ENCODE results near the gene PRKAG2.
"Not testable (repeated sequence)": the region's sequence is repeated elsewhere in the genome, so short reads cannot be mapped to it uniquely, and the experiment has no call there.

The PRKAG2 gene

GRCh38 chr7:151754142-151754590, 122.7 kb downstream of the PRKAG2 start:
- no peak overlapping the region for H3K27ac ChIP-seq
- H3K36me3 ChIP-seq (ENCODE audit: insufficient read depth): no peaks in the 10 kb centered on the region
- TF ChIP-seq CTCF (conservative IDR thresholded peaks at IDR 0.05; ENCODE audit: low read depth, low read length): peak; percentile 35
- H3K9ac ChIP-seq: no peak overlapping the region
- H4K20me1 ChIP-seq (ENCODE audit: insufficient read depth): no peaks in the 10 kb centered on the region
- H3K4me2 ChIP-seq: no peak overlapping the region
- no peaks in the 10 kb centered on the region for H3K4me1 ChIP-seq (ENCODE audit: low read depth, poor library complexity, severe bottlenecking)
- H3K79me2 ChIP-seq (ENCODE audit: insufficient read depth, low read depth): no peaks in the 10 kb centered on the region
- H2AFZ ChIP-seq (ENCODE audit: low read depth): no peak overlapping the region
- no peak overlapping the region for H3K4me3 ChIP-seq (IDR thresholded peaks at IDR 0.05; ENCODE audit: insufficient read depth, low read depth, low read length)
- H3K27me3 ChIP-seq (ENCODE audit: insufficient read depth, low read depth): no peaks in the 10 kb centered on the region

- TF ChIP-seq CTCF (conservative IDR thresholded peaks at IDR 0.05; ENCODE audit: low read depth, low read length): no peak
- no peak overlapping the region for H3K27ac ChIP-seq
- no peaks in the 10 kb centered on the region for H4K20me1 ChIP-seq (ENCODE audit: insufficient read depth)
- H3K36me3 ChIP-seq (ENCODE audit: insufficient read depth): no peaks in the 10 kb centered on the region
- H3K4me2 ChIP-seq: no peak overlapping the region
- H3K4me1 ChIP-seq (ENCODE audit: low read depth, poor library complexity, severe bottlenecking): no peaks in the 10 kb centered on the region
- H3K27me3 ChIP-seq (ENCODE audit: insufficient read depth, low read depth): no peaks in the 10 kb centered on the region
- H3K4me3 ChIP-seq (IDR thresholded peaks at IDR 0.05; ENCODE audit: insufficient read depth, low read depth, low read length): no peak overlapping the region
- no peak overlapping the region for H2AFZ ChIP-seq (ENCODE audit: low read depth)
- H3K9ac ChIP-seq: no peak overlapping the region
- no peaks in the 10 kb centered on the region for H3K79me2 ChIP-seq (ENCODE audit: insufficient read depth, low read depth)
Measured at GRCh38 chr7:151752816-151753595, 123.9 kb downstream of the PRKAG2 start.

GRCh38 chr7:151752037-151752436, 124.9 kb downstream of the PRKAG2 start:
- no peak overlapping the region for H3K9ac ChIP-seq
- no peaks in the 10 kb centered on the region for H3K79me2 ChIP-seq (ENCODE audit: insufficient read depth, low read depth)
- no peaks in the 10 kb centered on the region for H4K20me1 ChIP-seq (ENCODE audit: insufficient read depth)
- H3K27ac ChIP-seq: no peak overlapping the region
- no peaks in the 10 kb centered on the region for H3K4me1 ChIP-seq (ENCODE audit: low read depth, poor library complexity, severe bottlenecking)
- no peak overlapping the region for H3K4me3 ChIP-seq (IDR thresholded peaks at IDR 0.05; ENCODE audit: insufficient read depth, low read depth, low read length)
- H3K4me2 ChIP-seq: no peak overlapping the region
- H3K27me3 ChIP-seq (ENCODE audit: insufficient read depth, low read depth): no peaks in the 10 kb centered on the region
- no peaks in the 10 kb centered on the region for H3K36me3 ChIP-seq (ENCODE audit: insufficient read depth)
- no peak for TF ChIP-seq CTCF (conservative IDR thresholded peaks at IDR 0.05; ENCODE audit: low read depth, low read length)
- no peak overlapping the region for H2AFZ ChIP-seq (ENCODE audit: low read depth)

- no peaks in the 10 kb centered on the region for H3K79me2 ChIP-seq (ENCODE audit: insufficient read depth, low read depth)
- H3K27me3 ChIP-seq (ENCODE audit: insufficient read depth, low read depth): no peaks in the 10 kb centered on the region
- H3K27ac ChIP-seq: no peak overlapping the region
- no peak overlapping the region for H3K4me2 ChIP-seq
- no peaks in the 10 kb centered on the region for H4K20me1 ChIP-seq (ENCODE audit: insufficient read depth)
- no peaks in the 10 kb centered on the region for H3K36me3 ChIP-seq (ENCODE audit: insufficient read depth)
- H3K4me1 ChIP-seq (ENCODE audit: low read depth, poor library complexity, severe bottlenecking): no peaks in the 10 kb centered on the region
- H3K9ac ChIP-seq: no peak overlapping the region
- H3K4me3 ChIP-seq (IDR thresholded peaks at IDR 0.05; ENCODE audit: insufficient read depth, low read depth, low read length): no peak overlapping the region
- no peak for TF ChIP-seq CTCF (conservative IDR thresholded peaks at IDR 0.05; ENCODE audit: low read depth, low read length)
- H2AFZ ChIP-seq (ENCODE audit: low read depth): no peak overlapping the region
Measured at GRCh38 chr7:151748733-151749132, 128.2 kb downstream of the PRKAG2 start.

GRCh38 chr7:151748021-151748420, 128.9 kb downstream of the PRKAG2 start:
- not testable (repeated sequence) for H2AFZ ChIP-seq (ENCODE audit: low read depth); H3K27me3 ChIP-seq (ENCODE audit: insufficient read depth, low read depth); H3K4me3 ChIP-seq (IDR thresholded peaks at IDR 0.05; ENCODE audit: insufficient read depth, low read depth, low read length); H3K27ac ChIP-seq; H3K4me1 ChIP-seq (ENCODE audit: low read depth, poor library complexity, severe bottlenecking); H3K36me3 ChIP-seq (ENCODE audit: insufficient read depth); H3K4me2 ChIP-seq; H3K79me2 ChIP-seq (ENCODE audit: insufficient read depth, low read depth); H4K20me1 ChIP-seq (ENCODE audit: insufficient read depth); H3K9ac ChIP-seq
